ENCODE data around the gene STAG1.

The STAG1 gene

DNA sequence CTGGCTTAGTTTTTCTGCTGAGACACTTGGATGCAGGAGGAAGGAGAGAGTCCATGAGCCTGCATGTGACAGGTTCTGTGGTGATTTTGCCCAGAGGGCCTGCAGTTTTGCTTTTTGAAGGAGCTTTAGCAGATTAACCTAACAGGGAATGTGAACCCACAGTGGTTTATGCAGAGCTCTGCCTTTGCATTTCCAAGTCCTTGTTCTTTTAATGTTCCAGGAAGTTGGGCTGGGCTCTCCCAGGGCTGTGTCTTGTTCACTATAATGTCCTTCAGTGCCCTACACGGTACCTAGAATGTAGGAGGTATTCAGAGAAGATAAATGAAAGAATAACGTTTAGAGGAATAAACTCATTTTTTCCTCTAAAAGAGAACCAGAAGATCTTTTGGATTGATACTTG is 451.7 kb downstream of the STAG1 start:
- no peak for DNase-seq

- no peak for DNase-seq
Measured at GRCh38 chr3:136297826-136298225, 454.4 kb downstream of the STAG1 start.

DNA sequence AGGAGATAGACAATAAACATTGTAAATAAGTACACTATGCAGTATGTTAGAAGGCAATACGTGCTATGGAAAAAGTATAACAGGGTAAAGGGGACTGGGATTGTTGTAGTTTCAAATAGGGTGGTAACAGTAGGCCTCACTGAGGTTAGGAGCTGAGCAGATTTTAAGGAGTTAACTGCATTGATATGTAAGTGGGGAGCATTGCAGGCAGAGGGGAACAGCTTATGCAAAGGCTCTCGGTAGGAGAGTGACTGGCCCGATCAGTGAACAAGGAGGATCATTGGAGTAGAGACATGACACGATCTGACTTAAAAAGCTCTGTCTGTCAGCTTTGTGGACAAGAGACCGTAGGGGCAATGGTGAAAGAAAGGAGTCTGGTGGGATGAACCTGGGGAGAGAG is 455.2 kb downstream of the STAG1 start:
- no peak for DNase-seq

DNA sequence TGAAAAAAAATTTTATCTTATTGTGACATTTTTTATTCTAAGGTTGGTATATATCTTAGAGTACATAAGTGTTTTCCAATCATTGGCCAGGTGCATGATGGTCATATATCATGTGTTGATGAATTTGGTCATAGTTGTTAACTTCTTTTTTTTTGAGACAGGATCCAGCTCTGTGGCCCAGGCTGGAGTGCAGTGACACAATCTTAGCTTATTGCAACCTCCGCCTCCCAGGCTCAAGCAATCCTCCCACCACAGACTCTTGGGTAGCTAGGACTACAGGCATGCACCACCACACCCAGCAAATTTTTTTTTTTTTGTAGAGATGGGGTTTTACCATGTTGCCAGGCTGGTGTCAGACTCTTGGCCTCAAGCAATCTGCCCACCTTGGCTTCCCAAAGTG is 458.0 kb downstream of the STAG1 start:
- DNase-seq, result no peak

GRCh38 chr3:136293279-136293678 is 458.9 kb downstream of the STAG1 start:
- no peak for DNase-seq

DNA sequence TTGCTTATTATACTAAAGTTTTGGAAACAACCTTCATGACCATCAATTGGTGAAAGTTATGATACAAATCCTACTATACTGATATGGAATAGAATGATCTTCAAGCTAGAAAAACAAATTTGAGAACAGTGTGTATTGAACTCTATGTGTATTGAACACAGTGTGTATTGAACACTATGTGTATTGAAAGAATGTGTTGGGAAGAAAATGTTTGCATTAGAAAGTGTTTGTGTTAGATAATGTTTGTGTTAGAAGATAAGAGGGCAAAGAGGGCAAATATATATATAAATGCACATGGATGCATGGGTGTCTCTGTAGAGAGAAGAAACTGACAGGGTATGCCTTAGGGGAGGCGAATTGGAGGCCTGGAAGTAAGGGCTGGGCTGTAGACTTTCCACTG is 459.7 kb downstream of the STAG1 start:
- no peak for DNase-seq

DNA sequence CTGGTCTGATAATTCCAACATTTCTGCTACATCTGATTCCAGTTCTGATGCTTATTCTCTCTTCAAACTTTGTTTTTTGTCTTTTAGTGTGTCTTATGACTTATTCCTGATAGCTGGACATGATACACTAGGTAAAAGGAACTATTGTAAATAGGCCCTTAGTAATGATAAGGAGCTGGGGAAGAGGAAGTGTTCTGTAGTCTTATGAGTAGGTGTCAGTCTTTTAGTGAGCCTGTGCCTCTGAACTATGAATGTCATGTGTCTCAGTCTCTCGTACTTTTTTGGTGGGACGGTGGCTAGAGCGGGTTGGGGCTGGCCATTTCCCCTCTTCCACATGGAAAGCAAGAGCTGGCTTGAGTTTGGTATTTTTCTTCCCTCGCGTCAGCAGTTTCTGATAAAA is 460.9 kb downstream of the STAG1 start:
- no peak for DNase-seq

Measured in CD4-positive, alpha-beta T cell treated with Interleukin-15 for 1 hour (primary cell).